DMS153 treated with DMSO at 0.1 percent for 48 hours (cell line): ENCODE data around the gene SRRM3.
A peak's percentile ranks its signal among the peaks of the same experiment; 100 is the strongest.
"Not testable (repeated sequence)": the region's sequence is repeated elsewhere in the genome, so short reads cannot be mapped to it uniquely, and the experiment has no call there.

Source experiments
- DNase-seq: peaks from one replicate; lab custom pipeline; 2025; ENCODE audit not compliant: unreplicated experiment; lab: John Stamatoyannopoulos, UW

Gene SRRM3

GRCh38 chr7:76201732-76202665, at the start of gene SRRM3:
TSS of gene SRRM3 (plus strand) at chr7:76201896. CDS start at chr7:76235067, 33,171 bp downstream.
- peak; percentile 30 for DNase-seq

GRCh38 chr7:76151932-76152331, 49.8 kb upstream of the SRRM3 start:
- no peak for DNase-seq

- DNase-seq: not testable (repeated sequence)
Measured at GRCh38 chr7:76153571-76154230, 48.0 kb upstream of the SRRM3 start.

- no peak for DNase-seq
Measured at GRCh38 chr7:76155938-76156337, 45.8 kb upstream of the SRRM3 start.

GRCh38 chr7:76156992-76157685, 44.6 kb upstream of the SRRM3 start:
- not testable (repeated sequence) for DNase-seq

GRCh38 chr7:76158416-76158815, 43.3 kb upstream of the SRRM3 start:
- DNase-seq: not testable (repeated sequence)

GRCh38 chr7:76162416-76163170, 39.1 kb upstream of the SRRM3 start:
- not testable (repeated sequence) for DNase-seq

GRCh38 chr7:76163812-76164211, 37.9 kb upstream of the SRRM3 start:
- not testable (repeated sequence) for DNase-seq

GRCh38 chr7:76165106-76165972, 36.4 kb upstream of the SRRM3 start:
- no peak for DNase-seq

GRCh38 chr7:76165973-76166403, 35.7 kb upstream of the SRRM3 start:
- no peak for DNase-seq

- peak; percentile 89 for DNase-seq
Measured at GRCh38 chr7:76166404-76167255, 35.1 kb upstream of the SRRM3 start.

GRCh38 chr7:76173566-76174205, 28.0 kb upstream of the SRRM3 start:
- no peak for DNase-seq

- not testable (repeated sequence) for DNase-seq
Measured at GRCh38 chr7:76176951-76177350, 24.7 kb upstream of the SRRM3 start.

- no peak for DNase-seq
Measured at GRCh38 chr7:76179686-76180085, 22.0 kb upstream of the SRRM3 start.

- DNase-seq: no peak
Measured at GRCh38 chr7:76182225-76182960, 19.3 kb upstream of the SRRM3 start.

- no peak for DNase-seq
Measured at GRCh38 chr7:76185187-76185896, 16.4 kb upstream of the SRRM3 start.

GRCh38 chr7:76187272-76187671, 14.4 kb upstream of the SRRM3 start:
- DNase-seq: no peak
